ENCODE results near the gene GPSM3. TPM values are rescaled to one million over a fixed set of nuclear protein-coding genes. Genes with fewer than 3 reads are reported as not detected.

Gene GPSM3
- total and polyA plus RNA-seq, 2 donors (not counting 1 experiment from before 2014, with no cell fraction given) = 194 to 299 TPM

- Histone ChIP-seq H3K4me2 (replicated peaks; ENCODE audit: low read depth, low read length, poor library complexity, severe bottlenecking) (peak overlapping the region; percentile 39), H3K79me2 (ENCODE audit: control insufficient read depth, insufficient read depth, low read length) (no peaks in the 10 kb centered on the region), H3K9ac (ENCODE audit: low read length) (no peak overlapping the region), H3K36me3 (replicated peaks in 1 of 2; ENCODE audit: control extremely low read depth in 1 of 2, control insufficient read depth in 1 of 2, extremely low read depth in 1 of 2, insufficient read depth in 2 of 2, low read length in 1 of 2) (no peaks in the 10 kb centered on the region), H3K9me3 (ENCODE audit: control extremely low read depth in 1 of 3, control insufficient read depth in 2 of 3, insufficient read depth in 1 of 3, low read length in 2 of 3) (no peaks in the 10 kb centered on the region), H3K27ac (ENCODE audit: low read length in 2 of 2) (peak overlapping the region; percentile 50 to 69), H3K4me3 (ENCODE audit: control extremely low read depth in 1 of 5, extremely low read depth in 1 of 5, insufficient read depth in 1 of 5, low read depth in 2 of 5, low read length in 4 of 5) (no peak overlapping the region), H4K20me1 (ENCODE audit: control insufficient read depth, insufficient read depth, low read length, poor library complexity, severe bottlenecking) (no peaks in the 10 kb centered on the region), H3K27me3 (replicated peaks in 1 of 4; ENCODE audit: control extremely low read depth in 1 of 4, control insufficient read depth in 3 of 4, insufficient read depth in 4 of 4, low read length in 3 of 4) (no peaks in the 10 kb centered on the region), H2AFZ (ENCODE audit: insufficient read depth, low read depth, low read length, poor library complexity, severe bottlenecking) (no peak overlapping the region), H3K4me1 (ENCODE audit: control insufficient read depth in 2 of 2, insufficient read depth in 2 of 2, low read length in 2 of 2) (peaks cover 63 to 70% of the 10 kb centered on the region in 2 donors)
- Mint-ChIP-seq H3K27ac (peak overlapping the region; percentile 81), H3K4me1 (peaks cover 65% of the 10 kb centered on the region), H3K27me3 (no peaks in the 10 kb centered on the region), H3K4me3 (peak overlapping the region; percentile 17), H3K9me3 (ENCODE audit: insufficient read depth) (no peaks in the 10 kb centered on the region)
- ATAC-seq (ENCODE audit: low read depth) = peak; percentile 44
- POLR2A ChIA-PET = interaction anchor here (0.6 kb wide), 1 partner anchor 21 kb away, joined by 4 read pairs; no protein-coding TSS in a partner anchor
- CTCF ChIA-PET = interaction anchor here (0.6 to 1.6 kb wide), 4 partner anchors 19 to 1118 kb away, joined by 3 to 8 read pairs (median 3); no protein-coding TSS in a partner anchor
- DNase-seq = peak; percentile 41
- intact Hi-C loops (cut with micrococcal nuclease) = no loop called here
- TF ChIP-seq CTCF (IDR thresholded peaks at IDR 0.05) = no peak
- no peak for TF ChIP-seq EZH2 (IDR thresholded peaks at IDR 0.05; ENCODE audit: borderline replicate concordance, insufficient read depth, low read depth, low read length, poor library complexity, severe bottlenecking)
- WGBS (ENCODE audit: insufficient coverage) = no CpG with 5 or more reads among the region's 7 CpGs
These were observed 34.0 kb upstream of the GPSM3 start for GRCh38 chr6:32226434-32226833.

GRCh38 chr6:32224696-32225095 lies 32.3 kb upstream of the GPSM3 start:
- Histone ChIP-seq H3K9me3 (ENCODE audit: control extremely low read depth in 1 of 3, control insufficient read depth in 2 of 3, insufficient read depth in 1 of 3, low read length in 2 of 3) (no peaks in the 10 kb centered on the region), H3K79me2 (ENCODE audit: control insufficient read depth, insufficient read depth, low read length) (no peaks in the 10 kb centered on the region), H3K27ac (ENCODE audit: low read length in 2 of 2) (peak overlapping the region; percentile 48 to 66), H3K27me3 (replicated peaks in 1 of 4; ENCODE audit: control extremely low read depth in 1 of 4, control insufficient read depth in 3 of 4, insufficient read depth in 4 of 4, low read length in 3 of 4) (no peaks in the 10 kb centered on the region), H2AFZ (ENCODE audit: insufficient read depth, low read depth, low read length, poor library complexity, severe bottlenecking) (peak overlapping the region; percentile 58), H3K36me3 (replicated peaks in 1 of 2; ENCODE audit: control extremely low read depth in 1 of 2, control insufficient read depth in 1 of 2, extremely low read depth in 1 of 2, insufficient read depth in 2 of 2, low read length in 1 of 2) (no peaks in the 10 kb centered on the region), H3K9ac (ENCODE audit: low read length) (no peak overlapping the region), H3K4me2 (replicated peaks; ENCODE audit: low read depth, low read length, poor library complexity, severe bottlenecking) (peak overlapping the region; percentile 39), H3K4me1 (ENCODE audit: control insufficient read depth in 2 of 2, insufficient read depth in 2 of 2, low read length in 2 of 2) (peaks cover 71 to 77% of the 10 kb centered on the region in 2 donors), H4K20me1 (ENCODE audit: control insufficient read depth, insufficient read depth, low read length, poor library complexity, severe bottlenecking) (no peaks in the 10 kb centered on the region), H3K4me3 (ENCODE audit: control extremely low read depth in 1 of 5, extremely low read depth in 1 of 5, insufficient read depth in 1 of 5, low read depth in 2 of 5, low read length in 4 of 5) (no peak overlapping the region)
- H3K27me3 Mint-ChIP-seq = no peaks in the 10 kb centered on the region
- ATAC-seq (ENCODE audit: low read depth) (peak; percentile 80), DNase-seq (peak; percentile 64)
- intact Hi-C loops (cut with micrococcal nuclease) = no loop called here
- peaks cover 68% of the 10 kb centered on the region for H3K4me1 Mint-ChIP-seq
- POLR2A ChIA-PET = interaction anchor here (0.7 kb wide), 1 partner anchor 577 kb away, joined by 4 read pairs; no protein-coding TSS in a partner anchor
- TF ChIP-seq EZH2 (IDR thresholded peaks at IDR 0.05; ENCODE audit: borderline replicate concordance, insufficient read depth, low read depth, low read length, poor library complexity, severe bottlenecking) (no peak), CTCF (IDR thresholded peaks at IDR 0.05) (no peak)
- 57% methylated on average over 1 of the region's 2 CpGs for WGBS (ENCODE audit: insufficient coverage)
- H3K4me3 Mint-ChIP-seq = peak overlapping the region; percentile 37
- peak overlapping the region; percentile 91 for H3K27ac Mint-ChIP-seq
- no peaks in the 10 kb centered on the region for H3K9me3 Mint-ChIP-seq (ENCODE audit: insufficient read depth)
- CTCF ChIA-PET = interaction anchor here (1.2 kb wide), 1 partner anchor 26 kb away, joined by 4 read pairs; no protein-coding TSS in a partner anchor

Measured in B cell (primary cell).